Adrenal gland (tissue), 19 donors: Measurements from ENCODE around the gene HERC6. TPM values are rescaled to one million over a fixed set of nuclear protein-coding genes. Genes with fewer than 3 reads are reported as not detected.

Source experiments
- DNase-seq, 7 donors: peaks; one replicate each; pipeline ENCODE4 v3.0.0-alpha.2; 2019 to 2020
- H3K27ac ChIP-seq, 5 donors: fragments of 200-600 bp; sonication (generic) in 4 of 5; 1 replicate in 3 of 5; 2 replicates in 2 of 5; pipeline versions ENCODE4 v1.5.1 to v1.8.0; 2016 to 2020; ENCODE audit warnings: mild to moderate bottlenecking in 1 of 5
- H3K27me3 ChIP-seq: fragments of 200-600 bp; 2 replicates; pipeline ENCODE4 v1.8.0; 2021
- H3K36me3 ChIP-seq, 2 donors: fragments of 200-600 bp; replicated peaks in 1 of 2; 1 replicate in 1 of 2; 2 replicates in 1 of 2; pipeline versions ENCODE4 v1.5.1 to v1.8.0; 2018 to 2022
- H3K4me1 ChIP-seq, 2 donors: fragments of 200-600 bp; replicated peaks in 1 of 2; 1 replicate in 1 of 2; 2 replicates in 1 of 2; pipeline versions ENCODE4 v1.5.1 to v1.8.0; 2018 to 2021
- H3K4me3 ChIP-seq, 4 donors: fragments of 200-600 bp; sonication (generic) in 3 of 4; one replicate each; pipeline ENCODE4 v1.5.1; 2016 to 2018
- H3K9me3 ChIP-seq, 3 donors: fragments of 200-600 bp; sonication (generic) in 1 of 3; replicated peaks in 1 of 3; 1 replicate in 2 of 3; 2 replicates in 1 of 3; pipeline versions ENCODE4 v1.5.1 to v1.8.0; 2016 to 2021
- CTCF ChIP-seq, 6 experiments: fragments of 450-650 bp in 4 of 6; fragments of 200-600 bp in 2 of 6; sonication (generic) in 1 of 6; IDR thresholded peaks; 1 replicate in 5 of 6; 2 replicates in 1 of 6; pipeline versions ENCODE4 v1.5.1 to v1.8.0; 2016 to 2021; ENCODE audit warnings: antibody characterized with exemption in 6 of 6, mild to moderate bottlenecking in 2 of 6, moderate library complexity in 1 of 6
- POLR2A ChIP-seq, 2 donors: fragments of 450-650 bp; IDR thresholded peaks; one replicate each; pipeline ENCODE4 v1.6.1; 2017; ENCODE audit warnings: antibody characterized with exemption in 2 of 2, mild to moderate bottlenecking in 2 of 2, moderate library complexity in 1 of 2
- WGBS, 4 donors: extraction: QIAGEN DNeasy Blood & Tissue Kit in 2 of 4; methylation state at CpG; one replicate each; pipeline versions ENCODE4 v1.1.5 to v1.1.7; 2013 to 2017; 5-methylcytosine and 5-hydroxymethylcytosine counted together
- intact Hi-C, 2 donors: fragments of 100-400 bp; cut with DNase I; formaldehyde crosslinking; loops; one replicate each; pipeline versions ENCODE4 v1.14.1 to v1.15.0; 2022 to 2023
- long read RNA-seq, 10 donors: library from polyadenylated mRNA in 3 of 10; unstranded in 2 of 10; stranded (forward) in 1 of 10; transcript quantifications; one replicate each; pipeline ENCODE4 v2.0.0 and lab custom pipeline, GENCODE V29; 2021 to 2026
- polyA plus RNA-seq, 3 donors: library from polyadenylated mRNA; stranded (reverse); fragments of 200-250 nt in 2 of 3; fragments of 350-450 nt in 1 of 3; fragmentation: Illumina TruSeq in 1 of 3; extraction: RNeasy Lipid Tissue Mini Kit (QIAGEN cat#74804) in 1 of 3; gene quantifications; one replicate each; pipeline ENCODE4 v1.2.3, GENCODE V29; 2013 to 2014
- total RNA-seq, 9 donors: library from RNA; depleted of rRNA in 4 of 9; stranded (reverse); fragments of >200 nt in 4 of 9; fragments of 120-200 nt in 1 of 9; fragmentation: NEBNext Ultra II Directional in 1 of 9; extraction: Animal tissue kit (Norgen Biotek cat#: 25700) in 1 of 9; gene quantifications; one replicate each; pipeline versions ENCODE4 v1.1.0 to v1.2.4, GENCODE V29; 2013 to 2023
- donor health status: healthy with polysubstance abuse.
- donor health status: Bipolar disorder and iron deficiency.
- donor health status: DM: yes; HTN: yes; CAD: no.
- donor health status: DM: no; HTN: no; CAD: no.
- donor health status: DM: no; HTN: no; CAD: no.
- donor health status: DM: yes; HTN: yes; CAD: no.

HERC6 gene
- total RNA-seq (10 to 100 TPM in 6 of 9 donors, 1 to 10 TPM in 3; 4.1 to 15.9 (median 12.4) TPM), polyA plus RNA-seq (10 to 100 TPM in 1 of 3 donors, 1 to 10 TPM in 2; 3.8 to 12.2 (median 6.8) TPM)
- long read RNA-seq, donor 1, result 0 reads
- long read RNA-seq, donor 2, partial matches to known transcripts, result 0 of 1 reads
- long read RNA-seq, donor 2, other reads (novel, unspliced or antisense), result 0 of 1 reads
- long read RNA-seq, donor 3, result 0 reads
- long read RNA-seq, donor 4, partial matches to known transcripts, result 1 of 5 reads
- long read RNA-seq, donor 4, other reads (novel, unspliced or antisense), result 3 of 5 reads
- long read RNA-seq, donor 5, transcript HERC6-201 (23 exons, 3,779 nt), result major isoform, 18 of 21 reads
- long read RNA-seq, donor 5, partial matches to known transcripts, result 0 of 21 reads
- long read RNA-seq, donor 5, other reads (novel, unspliced or antisense), result 1 of 21 reads
- long read RNA-seq, donor 6, partial matches to known transcripts, result 3 of 4 reads
- long read RNA-seq, donor 6, other reads (novel, unspliced or antisense), result 1 of 4 reads
- long read RNA-seq, donor 7, result 0 reads
- long read RNA-seq, donor 8, partial matches to known transcripts, result 0 of 1 reads
- long read RNA-seq, donor 8, other reads (novel, unspliced or antisense), result 0 of 1 reads
- long read RNA-seq, donor 9, result 0 reads
- long read RNA-seq, donor 10, result 0 reads

GRCh38 chr4:88378691-88379559, at the start of gene HERC6:
Gene HERC6, plus strand, starts transcription at chr4:88378852. Its CDS starts 70 bp downstream, at chr4:88378922.
- TF ChIP-seq POLR2A (IDR thresholded peaks at IDR 0.05) (peak in 1 of 2 donors; percentile 40), CTCF (IDR thresholded peaks at IDR 0.05) (peak; percentile 47 to 89 (median 73))
- Histone ChIP-seq H3K27ac (peak within 1 kb of the TSS; percentile 87 to 100 (median 94)), H3K9me3 (no peaks in the 10 kb centered on the region), H3K36me3 (no peaks in the 10 kb centered on the region), H3K27me3 (no peaks in the 10 kb centered on the region), H3K4me3 (peak within 1 kb of the TSS; percentile 69 to 100 (median 84)), H3K4me1 (peaks cover 0 to 3% of the 10 kb centered on the region in 2 donors)
- intact Hi-C loops, result loop anchor here (5.0 to 10.0 kb wide), 4 partner anchors 76 to 138 kb away; partner anchors contain the start of gene HERC5 (in 2 of the 2)
- DNase-seq, result peak; percentile 79 to 94 (median 87)
- 0 to 1% (median 1%) methylated on average over 17 to 62 of the region's 62 CpGs for WGBS, 4 donors

GRCh38 chr4:88333741-88334405, 44.8 kb upstream of the HERC6 start:
- Histone ChIP-seq H3K4me1 (no peaks in the 10 kb centered on the region), H3K4me3 (no peak overlapping the region), H3K27ac (no peak overlapping the region), H3K27me3 (no peaks in the 10 kb centered on the region), H3K9me3 (no peaks in the 10 kb centered on the region), H3K36me3 (no peaks in the 10 kb centered on the region)
- no peak for DNase-seq
- TF ChIP-seq CTCF (IDR thresholded peaks at IDR 0.05) (no peak), POLR2A (IDR thresholded peaks at IDR 0.05) (no peak)
- WGBS, 4 donors, result 92 to 100% (median 95%) methylated on average over 1 of the region's 1 CpG
- intact Hi-C loops, result no loop called here

GRCh38 chr4:88335092-88335665, 43.5 kb upstream of the HERC6 start:
- H3K4me3 ChIP-seq, result no peak overlapping the region
- intact Hi-C loops, result no loop called here
- DNase-seq, result no peak

More at GRCh38 chr4:88335092-88335665, 43.5 kb upstream of the HERC6 start:
- H3K9me3 ChIP-seq, result no peaks in the 10 kb centered on the region
- H3K27me3 ChIP-seq, result no peaks in the 10 kb centered on the region
- TF ChIP-seq CTCF (IDR thresholded peaks at IDR 0.05), result no peak
- TF ChIP-seq POLR2A (IDR thresholded peaks at IDR 0.05), result no peak
- WGBS, 4 donors, result 54 to 60% (median 56%) methylated on average over 10 to 11 of the region's 11 CpGs
- no peak overlapping the region for H3K27ac ChIP-seq
- H3K4me1 ChIP-seq, result no peaks in the 10 kb centered on the region
- H3K36me3 ChIP-seq, result no peaks in the 10 kb centered on the region
